Ammon's horn (tissue), 1 donor: Measurements from ENCODE around the gene RAF1.
"Not testable (repeated sequence)": the region's sequence is repeated elsewhere in the genome, so short reads cannot be mapped to it uniquely, and the experiment has no call there.

Source experiments
- DNase-seq: peaks from one replicate; pipeline ENCODE4 v3.0.0-alpha.2; 2016; ENCODE audit warnings: low spot score

The RAF1 gene

DNA sequence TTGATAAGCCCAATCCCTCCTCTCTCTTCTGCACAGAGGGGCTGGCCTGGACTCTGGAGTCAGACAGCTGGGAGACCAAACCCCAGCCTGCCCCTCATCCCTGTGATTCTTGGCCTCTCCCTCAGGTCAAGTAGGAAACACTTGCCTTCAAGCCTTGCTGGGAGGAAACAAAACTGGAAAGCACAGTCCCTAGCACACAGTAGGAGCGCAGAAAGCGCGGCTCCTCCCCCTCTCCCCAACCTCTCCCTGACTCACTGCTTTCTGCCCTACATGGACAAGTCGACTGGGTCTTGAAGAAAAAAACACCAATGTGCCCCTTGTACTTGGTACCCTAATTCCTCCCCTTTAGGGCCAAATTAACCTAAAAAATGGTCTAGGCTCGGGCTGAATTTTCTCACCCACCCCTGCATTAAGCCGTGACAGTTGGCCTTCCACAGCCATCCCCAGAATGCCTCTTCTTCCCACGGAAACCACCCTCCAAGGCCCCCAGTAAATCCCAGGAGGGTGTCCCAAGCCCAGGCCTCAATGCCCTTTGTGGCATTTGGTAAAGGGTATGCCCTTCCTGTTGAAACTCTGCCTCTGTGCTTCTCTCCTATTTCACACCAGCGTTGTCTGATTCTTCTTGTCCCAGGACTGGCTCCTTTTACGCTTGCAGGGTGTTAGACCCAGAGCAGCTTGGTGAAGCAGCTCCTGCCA is 11.3 kb upstream of the RAF1 start:
- DNase-seq, result no peak

DNA sequence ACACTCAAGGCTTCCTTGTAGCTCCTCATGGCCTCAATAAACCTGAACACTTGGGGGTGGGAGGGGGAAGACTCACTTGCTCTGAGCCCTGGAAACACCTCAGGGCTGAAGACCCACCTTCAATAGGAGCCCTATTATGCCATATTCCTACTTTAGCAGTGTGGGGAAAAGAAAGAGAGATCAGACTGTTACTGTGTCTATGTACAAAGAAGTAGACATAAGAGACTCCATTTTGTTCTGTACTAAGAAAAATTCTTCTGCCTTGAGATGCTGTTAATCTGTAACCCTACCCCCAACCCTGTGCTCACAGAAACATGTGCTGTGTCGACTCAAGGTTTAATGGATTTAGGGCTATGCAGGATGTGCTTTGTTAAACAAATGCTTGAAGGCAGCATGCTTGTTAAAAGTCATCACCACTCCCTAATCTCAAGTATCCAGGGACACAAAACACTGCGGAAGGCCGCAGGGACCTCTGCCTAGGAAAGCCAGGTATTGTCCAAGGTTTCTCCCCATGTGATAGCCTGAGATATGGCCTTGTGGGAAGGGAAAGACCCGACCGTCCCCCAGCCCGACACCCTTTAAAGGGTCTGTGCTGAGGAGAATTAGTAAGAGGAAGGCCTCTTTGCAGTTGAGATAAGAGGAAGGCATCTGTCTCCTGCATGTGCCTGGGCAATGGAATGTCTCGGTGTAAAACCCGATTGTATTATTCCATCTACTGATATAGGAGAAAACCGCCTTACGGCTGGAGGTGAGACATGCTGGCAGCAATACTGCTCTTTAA is 10.2 kb upstream of the RAF1 start:
- not testable (repeated sequence) for DNase-seq

DNA sequence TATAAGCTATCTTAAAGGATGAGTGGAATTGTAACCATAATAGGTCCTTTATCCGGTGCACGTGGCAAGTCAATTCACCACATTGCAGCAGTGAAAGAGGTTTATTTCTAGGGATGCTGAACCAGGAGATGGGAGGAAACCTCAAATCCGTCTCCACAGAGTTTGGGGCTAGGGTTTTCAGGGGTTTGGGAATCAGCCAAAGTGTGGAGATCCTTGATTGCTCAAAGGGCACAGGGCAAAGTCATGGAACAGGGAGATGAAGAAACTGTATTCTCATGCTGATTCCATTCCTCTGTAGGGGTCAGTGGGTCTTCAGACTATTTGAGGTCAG is 7.2 kb upstream of the RAF1 start:
- DNase-seq, result no peak

DNA sequence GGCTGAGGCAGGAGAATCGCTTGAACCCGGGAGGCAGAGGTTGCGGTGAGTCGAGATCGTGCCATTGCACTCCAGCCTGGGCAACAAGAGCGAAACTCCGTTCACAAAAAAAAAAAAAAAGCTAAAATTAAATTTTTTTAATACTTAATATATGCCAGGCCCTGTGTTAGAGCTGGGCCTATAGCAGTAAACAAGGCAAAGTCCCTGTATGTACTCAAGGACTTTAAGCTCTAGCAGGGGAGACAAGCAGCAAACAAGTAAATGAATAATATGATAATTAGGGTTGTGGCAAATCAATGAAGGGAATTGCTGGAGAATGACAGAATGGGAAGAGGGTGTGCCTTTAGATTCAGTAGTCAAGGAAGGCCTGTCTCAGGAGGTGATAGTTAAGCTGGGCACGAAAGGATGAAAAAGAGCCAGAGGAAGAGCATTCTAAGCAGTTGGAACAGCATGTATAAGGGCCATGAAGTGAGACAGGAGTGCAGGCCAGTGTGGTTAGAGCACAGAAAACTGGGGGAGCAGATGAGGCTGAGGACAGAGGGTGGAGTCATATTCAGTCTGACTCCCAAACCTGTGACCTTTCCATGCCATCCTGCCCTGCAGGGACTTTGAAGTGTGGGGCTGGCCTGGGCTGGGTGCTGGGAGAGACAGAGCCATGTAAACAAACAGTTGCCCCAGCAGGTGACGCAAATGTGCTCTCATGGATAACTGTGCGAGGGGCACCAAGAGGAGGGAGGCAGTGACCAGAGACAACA is 6.6 kb upstream of the RAF1 start:
- DNase-seq, result no peak

DNA sequence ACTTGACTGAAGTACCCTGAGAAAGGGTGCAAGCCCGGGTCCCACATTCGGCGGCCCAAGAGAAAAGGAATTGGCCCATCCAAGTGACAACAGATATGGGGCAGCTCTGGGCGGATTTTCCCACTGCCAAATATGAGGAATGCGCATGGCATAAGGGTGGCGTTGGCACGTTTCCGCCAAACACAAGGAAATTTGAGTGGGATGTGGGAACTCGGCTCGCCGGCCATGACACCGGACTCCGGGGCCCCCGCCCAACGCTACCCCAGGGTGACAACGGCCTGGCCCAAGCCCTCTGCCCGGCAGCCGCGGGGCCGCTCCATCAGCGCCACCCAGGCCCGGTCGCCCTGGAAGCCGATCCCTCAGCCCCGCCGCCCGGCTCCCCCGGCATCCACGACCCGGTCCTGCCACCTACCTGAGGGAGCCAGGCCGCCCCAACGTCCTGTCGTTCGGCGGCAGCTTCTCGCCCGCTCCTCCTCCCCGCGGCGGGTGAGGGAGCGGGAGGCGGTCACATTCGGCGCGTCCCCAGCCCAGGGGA is 449 bp downstream of the RAF1 start:
- peak; percentile 42 for DNase-seq

DNA sequence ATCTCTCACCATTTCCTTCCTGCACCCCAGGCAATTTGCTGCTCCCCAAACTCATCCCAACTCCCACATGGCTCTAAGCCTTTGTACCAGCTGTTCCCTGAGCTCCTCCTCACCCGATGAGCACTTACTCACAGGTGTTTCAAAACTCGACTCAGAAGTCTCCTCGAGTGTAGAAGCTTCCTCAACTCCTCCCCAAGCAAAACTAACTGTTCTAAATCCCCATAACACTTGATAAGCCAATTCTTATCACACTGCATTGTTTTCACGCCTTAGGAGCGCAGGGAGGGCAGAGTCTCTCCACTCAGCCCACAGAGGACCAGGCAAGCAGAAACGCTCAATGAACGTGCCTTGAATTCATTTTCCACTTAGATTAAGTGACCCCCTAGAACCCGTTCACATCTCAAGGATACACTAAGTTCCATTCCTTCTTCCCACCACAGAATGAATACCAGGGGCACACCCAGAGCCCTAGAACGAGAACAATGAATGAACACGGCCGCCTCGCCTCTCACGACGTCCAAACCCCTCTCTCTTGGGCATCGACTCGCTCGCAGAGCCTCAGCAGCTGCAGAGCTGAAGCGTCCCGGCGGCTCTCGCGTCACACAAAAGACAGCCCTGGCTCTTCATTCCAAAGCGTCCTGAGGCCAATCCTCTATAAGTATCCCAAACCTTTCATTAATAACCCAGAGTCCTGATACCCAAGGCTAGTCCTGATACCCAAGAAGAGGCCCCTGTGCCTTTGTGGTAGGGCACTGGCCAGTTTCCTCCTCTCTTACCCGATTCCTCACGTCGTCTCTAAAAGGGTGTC is 1.1 kb downstream of the RAF1 start:
- peak; percentile 31 for DNase-seq

DNA sequence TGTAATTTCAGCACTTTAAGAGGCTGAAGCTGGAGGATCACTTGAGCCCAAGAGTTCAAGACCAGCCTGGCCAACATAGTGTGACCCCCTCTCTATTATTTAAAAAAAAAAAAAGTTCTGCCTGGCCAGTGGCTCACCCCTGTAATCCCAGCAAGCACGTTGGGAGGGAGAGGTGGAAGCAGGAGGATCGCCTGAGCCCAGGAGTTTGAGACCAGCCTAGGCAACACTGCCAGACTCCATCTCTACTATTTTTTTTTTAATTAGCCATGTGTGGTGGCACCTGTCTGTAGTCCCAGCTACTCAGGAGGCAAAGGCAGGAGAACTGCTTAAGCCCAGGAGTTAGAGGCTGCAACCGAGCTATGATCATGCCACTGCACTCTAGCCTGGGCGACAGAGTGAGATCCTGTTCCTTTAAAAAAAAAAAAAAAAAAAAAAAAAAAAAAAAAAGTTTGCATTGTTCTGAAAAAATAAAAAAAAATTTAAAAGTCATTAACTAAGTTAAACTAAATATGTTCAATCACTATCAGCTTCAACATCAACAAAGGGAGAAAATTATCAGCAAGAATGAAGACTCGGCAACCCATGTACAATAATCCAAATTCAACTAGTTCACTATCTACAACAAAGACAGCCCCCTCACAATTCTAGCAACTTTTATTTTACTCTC is 1.9 kb downstream of the RAF1 start:
- no peak for DNase-seq

DNA sequence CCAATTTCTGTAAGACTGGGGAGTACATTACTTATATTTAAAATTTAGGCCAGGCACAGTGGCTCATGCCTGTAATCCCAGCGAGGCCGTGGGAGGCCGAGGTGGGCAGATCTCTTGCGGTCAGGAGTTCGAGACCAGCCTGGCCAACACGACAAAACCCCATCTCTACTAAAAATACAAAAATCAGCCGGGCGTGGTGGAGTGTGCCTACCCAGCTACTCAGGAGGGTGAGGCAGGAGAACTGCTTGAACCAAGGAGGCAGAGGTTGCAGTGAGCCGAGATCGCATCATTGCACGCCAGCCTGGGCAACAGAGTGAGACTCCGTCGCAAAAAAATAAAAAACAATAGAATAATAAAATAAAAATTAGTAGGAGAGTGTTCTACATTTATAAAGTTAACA is 2.5 kb downstream of the RAF1 start:
- DNase-seq, result not testable (repeated sequence)

DNA sequence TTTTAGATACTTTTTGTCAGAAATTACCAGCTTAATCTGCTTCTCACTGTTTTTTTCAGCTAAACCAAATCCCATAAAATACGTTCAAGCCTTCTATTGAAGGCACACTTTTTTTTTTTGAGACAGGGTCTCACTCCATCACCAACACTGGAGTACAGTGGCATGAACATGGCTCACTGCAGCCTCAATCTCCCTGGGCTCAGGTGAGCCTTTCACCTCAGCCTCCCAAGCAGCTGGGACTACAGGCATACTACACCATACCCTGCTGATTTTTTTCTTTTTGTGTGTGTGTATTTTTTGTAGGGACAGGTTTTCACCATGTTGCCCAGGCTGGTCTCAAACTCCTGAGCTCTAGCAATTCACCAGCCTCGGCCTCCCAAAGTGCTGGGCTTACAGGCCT is 3.7 kb downstream of the RAF1 start:
- no peak for DNase-seq

DNA sequence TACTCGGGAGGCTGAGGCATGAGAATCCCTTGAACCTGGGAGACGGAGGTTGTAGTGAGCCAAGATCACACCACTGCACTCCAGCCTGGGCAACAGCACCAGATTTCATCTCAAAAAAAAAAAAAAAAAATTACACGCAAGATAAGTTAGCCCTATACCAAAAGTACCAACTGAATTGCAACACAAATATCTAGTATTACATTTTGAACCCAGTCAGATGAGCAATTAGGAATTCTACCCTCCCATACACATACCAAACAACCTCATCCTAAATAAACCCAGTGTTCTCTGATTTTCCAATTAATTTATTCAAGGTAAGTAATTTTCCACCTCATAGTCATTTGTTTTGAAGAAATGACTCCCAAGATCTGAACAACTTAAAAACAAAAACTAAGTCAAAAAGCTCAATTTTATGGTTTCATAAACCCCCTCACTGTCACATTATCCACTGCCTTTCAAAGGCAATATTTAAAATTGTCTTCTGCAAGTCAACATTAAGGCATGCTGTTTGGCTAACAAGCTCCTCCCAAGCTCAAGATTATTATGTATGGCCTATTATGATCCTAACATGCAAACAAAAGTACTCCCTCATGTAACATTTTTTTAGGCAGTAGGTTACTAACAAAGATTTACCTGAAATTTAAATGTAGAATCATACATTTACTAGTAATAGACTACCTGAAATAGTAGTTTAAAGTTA is 4.5 kb downstream of the RAF1 start:
- no peak for DNase-seq

DNA sequence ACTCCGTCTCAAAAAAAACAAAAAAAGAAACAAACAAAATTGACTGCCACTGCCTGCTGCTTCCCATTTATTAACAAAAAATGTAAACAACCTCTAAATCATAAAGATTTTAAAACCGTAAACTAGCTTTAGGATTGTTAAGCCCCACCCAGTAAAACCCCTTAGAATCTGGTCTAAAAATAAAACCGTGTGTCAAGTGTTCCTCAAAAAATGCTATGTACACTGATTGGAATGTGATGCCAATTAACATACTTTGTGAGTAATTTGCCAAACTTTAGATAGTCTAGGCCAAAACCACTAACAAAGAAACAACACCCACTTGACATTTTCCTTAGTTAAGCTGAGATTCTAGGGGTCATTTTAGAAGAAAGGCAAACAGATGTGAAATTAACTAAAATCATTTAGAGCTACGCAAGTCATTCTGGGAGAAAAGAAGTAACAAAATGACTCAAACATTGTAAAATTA is 5.3 kb downstream of the RAF1 start:
- DNase-seq, result no peak

DNA sequence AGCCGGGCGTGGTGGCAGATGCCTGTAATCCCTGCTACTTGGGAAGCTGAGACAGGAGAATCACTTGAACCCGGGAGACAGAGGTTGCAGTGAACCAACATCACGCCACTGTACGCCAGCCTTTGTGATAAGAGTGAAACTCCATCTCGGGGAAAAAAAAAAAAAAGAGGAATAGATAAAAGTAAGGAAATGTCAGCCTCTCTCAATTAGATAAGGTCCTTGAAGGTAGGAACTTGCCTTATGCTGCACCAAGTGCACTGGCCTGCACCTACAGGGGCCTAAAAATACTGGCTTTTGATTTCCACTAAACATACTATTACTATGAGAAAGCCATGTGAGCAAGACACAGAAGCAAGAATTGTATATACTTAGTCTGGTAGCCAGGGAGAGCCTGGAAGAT is 7.1 kb downstream of the RAF1 start:
- no peak for DNase-seq

DNA sequence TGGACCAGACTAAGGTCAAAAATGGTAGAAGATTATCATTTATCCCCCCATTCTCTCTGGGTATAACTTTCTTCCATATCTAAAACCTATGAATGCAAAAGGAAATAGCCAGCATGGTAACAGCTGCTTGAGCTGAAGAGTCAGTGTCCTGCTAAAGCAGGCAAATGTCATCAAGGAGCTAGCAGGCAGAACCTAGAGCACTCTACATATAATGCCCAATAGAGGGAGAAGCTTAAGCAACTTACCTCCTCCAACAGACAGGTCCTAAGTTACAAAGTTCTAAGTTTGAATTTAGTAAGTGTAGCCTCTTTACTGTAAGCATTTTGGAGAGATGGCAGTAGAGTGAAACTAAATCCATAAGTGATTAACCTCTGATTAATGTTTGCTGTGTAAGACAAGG is 7.7 kb downstream of the RAF1 start:
- no peak for DNase-seq

DNA sequence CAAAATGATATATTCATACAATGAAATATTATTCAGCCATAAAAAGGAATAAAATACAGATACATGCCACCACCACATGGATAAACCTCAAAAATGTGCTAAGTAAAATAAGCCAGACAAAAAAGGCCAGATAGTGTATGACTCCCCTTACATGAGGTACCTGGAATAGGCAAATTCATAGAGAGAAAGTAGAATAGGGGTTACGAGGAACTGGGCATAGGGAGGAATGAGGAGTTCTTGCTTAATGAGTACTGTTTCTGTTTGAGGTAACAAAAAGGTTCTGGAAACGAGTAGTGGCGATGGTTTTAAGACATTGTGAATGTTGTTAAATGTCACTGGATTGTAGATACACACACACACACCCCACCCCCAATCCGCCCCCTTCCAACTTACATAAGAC is 8.2 kb downstream of the RAF1 start:
- no peak for DNase-seq

DNA sequence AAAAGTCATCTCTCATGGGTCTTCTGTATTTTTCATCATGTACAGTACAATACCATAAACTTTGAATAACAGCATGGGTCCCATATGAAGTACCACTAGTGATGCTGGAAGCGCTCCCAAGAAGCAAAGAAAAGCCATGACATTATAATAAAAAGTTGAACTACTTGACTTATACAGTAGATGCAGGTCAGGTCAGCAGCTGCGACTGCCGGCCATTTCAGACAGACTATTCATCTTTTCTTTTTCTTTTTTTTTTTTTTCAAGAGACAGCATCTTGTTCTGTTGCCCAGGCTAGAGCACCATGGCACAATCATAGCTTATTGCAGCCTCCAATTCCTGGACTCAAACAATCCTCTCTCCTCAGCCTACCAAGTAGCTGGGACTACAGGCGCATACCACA is 10.2 kb downstream of the RAF1 start:
- DNase-seq, result no peak

DNA sequence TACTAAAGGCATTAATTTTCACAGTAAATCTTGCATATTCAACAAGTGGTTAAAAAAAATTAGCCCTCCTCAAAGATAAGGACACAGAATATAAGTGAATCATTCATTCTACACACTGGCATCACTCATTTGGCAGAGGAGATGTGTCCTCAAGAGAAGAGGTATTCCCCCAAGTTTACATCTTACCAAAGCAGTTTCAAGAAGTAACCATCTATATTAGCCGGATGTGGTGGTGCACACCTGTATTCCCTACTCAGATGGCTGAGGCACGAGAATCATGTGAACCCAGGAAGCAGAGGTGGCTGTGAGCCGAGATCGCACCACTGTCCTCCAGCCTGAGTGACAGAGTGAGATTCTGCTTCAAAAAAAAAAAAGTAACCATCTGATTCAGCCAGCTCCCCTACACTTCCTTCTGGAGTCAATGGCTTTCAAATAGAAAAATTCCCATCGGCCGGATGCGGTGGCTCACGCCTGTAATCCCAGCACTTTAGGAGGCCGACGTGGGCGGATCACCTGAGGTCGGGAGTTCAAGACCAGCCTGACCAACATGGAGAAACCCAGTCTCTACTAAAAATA is 15.4 kb downstream of the RAF1 start:
- no peak for DNase-seq

DNA sequence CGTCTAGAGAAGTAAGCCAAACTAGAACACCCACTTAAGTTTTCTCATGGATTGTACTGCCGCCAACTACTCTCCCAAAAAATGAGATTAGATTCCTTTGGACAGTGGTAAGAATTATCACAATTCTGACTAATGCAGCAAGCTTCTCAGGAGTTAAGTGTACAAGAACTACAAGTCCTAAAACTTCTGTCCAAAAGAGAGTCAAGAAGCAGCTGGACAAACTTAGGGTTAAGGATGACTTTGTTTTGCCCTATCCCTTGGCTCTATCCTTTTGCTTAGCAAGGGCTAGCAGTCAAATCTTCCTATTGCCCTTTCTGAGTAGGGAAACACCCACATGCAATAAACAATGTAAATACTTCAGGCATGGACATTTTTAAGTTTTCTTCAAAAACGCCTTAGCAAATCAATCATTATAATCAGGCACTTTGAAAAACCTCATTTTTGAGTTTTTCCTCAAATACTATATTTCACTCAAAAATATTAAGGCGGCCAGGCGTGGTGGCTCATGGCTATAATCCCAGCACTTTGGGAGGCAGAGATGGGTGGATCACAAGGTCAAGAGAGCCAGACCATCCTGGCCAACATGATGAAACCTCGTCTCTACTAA is 19.5 kb downstream of the RAF1 start:
- no peak for DNase-seq

DNA sequence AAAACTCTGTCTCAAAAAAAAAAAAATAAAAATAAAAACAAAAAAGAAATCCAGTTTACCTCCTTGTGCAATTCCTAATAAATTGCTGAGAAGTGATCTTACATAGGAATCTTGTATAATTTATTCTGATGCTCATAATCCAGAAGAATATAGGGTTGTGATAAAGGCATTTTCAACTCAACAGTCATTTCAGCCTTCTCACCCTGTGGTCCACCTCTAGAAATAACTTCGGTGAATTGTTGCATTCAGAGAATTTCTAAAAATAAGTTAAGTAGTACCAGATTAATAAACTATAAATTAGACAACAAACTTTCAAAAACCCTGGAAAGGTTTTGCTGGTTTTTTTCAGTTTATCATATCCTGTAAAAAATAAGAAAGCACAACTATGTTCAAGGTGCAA is 20.2 kb downstream of the RAF1 start:
- no peak for DNase-seq

DNA sequence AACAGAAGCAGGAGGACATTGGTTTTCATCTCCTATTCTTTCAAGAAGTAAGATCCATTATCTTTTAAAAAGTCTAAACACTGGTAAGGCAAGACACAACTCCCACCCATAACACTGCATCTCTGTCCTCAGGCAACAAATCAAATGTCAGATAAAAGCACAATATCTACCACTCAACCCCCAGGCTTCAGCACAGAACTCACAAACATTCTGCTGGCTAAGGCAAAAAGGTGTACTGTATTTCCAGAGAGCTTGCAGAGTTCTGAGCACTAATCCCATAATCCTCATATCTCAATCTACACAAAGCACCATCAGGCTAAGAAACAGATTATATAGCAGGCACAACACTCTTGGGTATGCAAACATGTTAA is 20.9 kb downstream of the RAF1 start:
- DNase-seq, result no peak

DNA sequence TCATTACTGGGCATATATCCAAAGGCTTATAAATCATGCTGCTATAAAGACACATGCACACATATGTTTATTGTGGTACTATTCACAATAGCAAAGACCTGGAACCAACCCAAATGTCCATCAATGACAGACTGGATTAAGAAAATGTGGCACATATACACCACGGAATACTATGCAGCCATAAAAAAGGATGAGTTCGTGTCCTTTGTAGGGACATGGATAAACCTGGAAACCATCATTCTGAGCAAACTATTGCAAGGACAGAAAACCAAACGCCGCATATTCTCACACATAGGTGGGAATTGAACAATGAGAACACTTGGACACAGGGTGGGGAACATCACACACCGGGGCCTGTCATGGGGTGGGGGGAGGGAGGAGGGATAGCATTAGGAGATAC is 23.1 kb downstream of the RAF1 start:
- not testable (repeated sequence) for DNase-seq
